Epithelial cell of esophagus (primary cell): ENCODE measurements around the gene ABHD11.
"Not testable (repeated sequence)": the region's sequence is repeated elsewhere in the genome, so short reads cannot be mapped to it uniquely, and the experiment has no call there.

Source experiments
- DNase-seq: peaks from one replicate; pipeline ENCODE4 v3.0.0; 2010; ENCODE audit warnings: low read depth
- H3K4me3 ChIP-seq: 2 replicates; pipeline ENCODE4 v1.5.1; 2011; ENCODE audit warnings: mild to moderate bottlenecking, low read length, control low read depth
- CTCF ChIP-seq: IDR thresholded peaks from 2 replicates; pipeline ENCODE4 v1.5.1; 2011; ENCODE audit warnings: low read depth, mild to moderate bottlenecking, low read length, control low read depth, inconsistent platforms; ENCODE audit not compliant: insufficient read depth; ENCODE audit errors: missing control alignments

ABHD11 gene

DNA sequence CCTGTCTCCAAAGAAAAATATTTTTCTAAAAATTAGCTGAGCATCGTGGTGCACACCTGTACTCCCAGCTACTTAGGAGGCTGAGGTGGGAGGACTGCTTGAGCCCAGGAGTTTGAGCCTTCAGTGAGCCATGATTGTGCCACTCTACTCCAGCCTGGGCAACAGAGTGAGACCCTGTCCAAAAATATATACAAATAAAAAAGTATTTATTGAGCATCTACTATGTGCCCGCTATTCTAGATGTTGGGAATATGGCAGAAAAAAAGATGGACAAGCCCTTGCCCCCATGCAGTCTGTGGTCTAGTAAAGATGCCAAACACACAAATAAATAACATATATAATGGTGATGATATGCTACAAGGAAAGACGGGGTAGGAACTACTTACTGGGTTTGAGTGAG lies 14.8 kb downstream of the ABHD11 start:
- no peak for DNase-seq
- no peak overlapping the region for H3K4me3 ChIP-seq
- TF ChIP-seq CTCF, result no peak

GRCh38 chr7:73722785-73723184 lies 15.8 kb downstream of the ABHD11 start:
- DNase-seq, result no peak
- H3K4me3 ChIP-seq, result no peak overlapping the region
- no peak for TF ChIP-seq CTCF

DNA sequence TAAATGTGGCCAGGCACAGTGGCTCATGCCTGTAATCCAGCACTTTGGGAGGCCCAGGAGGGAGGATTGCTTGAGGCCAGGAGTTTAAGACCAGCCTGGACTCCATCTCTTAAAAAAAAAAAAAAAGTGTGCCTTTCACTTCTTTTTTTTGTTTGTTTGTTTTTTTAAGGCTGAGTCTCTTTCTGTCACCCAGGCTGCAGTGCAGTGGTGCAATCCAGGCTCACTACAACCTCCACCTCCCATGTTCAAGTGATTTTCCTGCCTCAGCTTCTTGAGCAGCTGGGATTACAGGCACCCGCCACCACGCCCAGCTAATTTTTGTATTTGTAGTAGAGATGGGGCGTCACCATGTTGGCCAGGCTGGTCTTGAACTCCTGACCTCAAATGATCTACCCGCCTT lies 16.4 kb downstream of the ABHD11 start:
- H3K4me3 ChIP-seq, DNase-seq: not testable (repeated sequence)

GRCh38 chr7:73721377-73721817 lies 17.2 kb downstream of the ABHD11 start:
- no peak for TF ChIP-seq CTCF
- no peak overlapping the region for H3K4me3 ChIP-seq
- DNase-seq, result no peak

GRCh38 chr7:73720443-73720842 lies 18.2 kb downstream of the ABHD11 start:
- H3K4me3 ChIP-seq, DNase-seq: not testable (repeated sequence)

GRCh38 chr7:73719806-73720169 lies 18.8 kb downstream of the ABHD11 start:
- H3K4me3 ChIP-seq, result peak overlapping the region; percentile 15
- no peak for TF ChIP-seq CTCF
- no peak for DNase-seq

GRCh38 chr7:73718905-73719805 lies 19.4 kb downstream of the ABHD11 start, which contains the start of gene STX1A:
STX1A (minus strand) TSS chr7:73719669; CDS start chr7:73719631, 38 bp downstream.
- peak within 1 kb of the TSS; percentile 67 for H3K4me3 ChIP-seq
- no peak for TF ChIP-seq CTCF
- DNase-seq, result peak; percentile 81

- TF ChIP-seq CTCF, result no peak
- peak overlapping the region; percentile 67 for H3K4me3 ChIP-seq
- no peak for DNase-seq
Observed at GRCh38 chr7:73718438-73718881, 20.1 kb downstream of the ABHD11 start.
